NB4 (cell line): ENCODE measurements around the gene GALNT6.
A peak's percentile ranks its signal among the peaks of the same experiment; 100 is the strongest.

Experiments used
- DNase-seq: peaks from one replicate; pipeline ENCODE4 v3.0.0; 2010; ENCODE audit warnings: low read depth
- H3K4me3 ChIP-seq: one replicate; pipeline ENCODE4 v1.5.1; 2011; ENCODE audit warnings: mild to moderate bottlenecking, low read depth, low read length, moderate library complexity
- MAX ChIP-seq: IDR thresholded peaks from 2 replicates; pipeline ENCODE4 v1.6.1; 2011; ENCODE audit warnings: low read depth, low read length
- MYC ChIP-seq: IDR thresholded peaks from 2 replicates; pipeline ENCODE4 v1.6.1; 2011; ENCODE audit warnings: low read depth, low read length
- POLR2A ChIP-seq: IDR thresholded peaks from 2 replicates; pipeline ENCODE4 v1.6.1; 2011; ENCODE audit warnings: mild to moderate bottlenecking; ENCODE audit not compliant: insufficient read length; ENCODE audit errors: extremely low read depth
- TF ChIP-seq, protein P1 (sequence below): IDR thresholded peaks from one replicate; pipeline ENCODE4 v1.5.1; 2012; ENCODE audit warnings: low read depth, low read length

GALNT6 gene

GRCh38 chr12:51323966-51324895, 67.0 kb downstream of the GALNT6 start, which contains the start of gene BIN2:
BIN2 (minus strand) TSS chr12:51324174; CDS start chr12:51324102, 72 bp downstream.
- DNase-seq: peak; percentile 98
- peak within 1 kb of the TSS; percentile 96 for H3K4me3 ChIP-seq

DNA sequence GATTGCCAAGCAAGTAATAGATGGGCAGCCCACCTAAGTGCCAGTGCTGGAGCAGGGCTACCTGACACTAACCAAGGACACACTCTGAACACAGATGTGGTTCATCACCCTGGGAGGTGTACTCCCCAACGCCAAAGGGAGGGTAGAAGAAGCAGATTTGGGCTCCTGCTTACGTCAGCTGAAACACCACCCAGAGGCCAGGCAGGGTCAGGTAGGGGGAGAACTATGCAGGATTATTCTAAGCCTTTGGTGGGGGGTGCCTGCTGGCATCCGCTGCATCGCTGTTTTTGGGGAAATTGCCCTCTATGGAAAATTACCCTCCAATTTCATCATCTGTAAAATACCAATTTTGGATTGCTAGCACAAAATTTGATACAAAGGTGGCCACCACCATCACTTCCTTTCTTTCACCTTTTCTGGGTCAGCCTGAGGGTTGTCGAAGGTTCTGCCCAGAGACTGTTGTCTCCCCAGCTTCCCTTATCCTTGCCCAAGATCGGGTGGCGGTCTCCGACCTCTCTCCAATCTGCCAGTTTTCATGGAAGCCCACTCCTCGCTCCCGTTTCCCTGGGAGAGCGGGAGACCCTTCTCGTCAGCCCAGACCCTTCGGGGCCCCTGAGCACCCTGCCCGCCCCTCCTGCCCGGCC, 67.8 kb downstream of the GALNT6 start:
- TF ChIP-seq, protein P1, sequence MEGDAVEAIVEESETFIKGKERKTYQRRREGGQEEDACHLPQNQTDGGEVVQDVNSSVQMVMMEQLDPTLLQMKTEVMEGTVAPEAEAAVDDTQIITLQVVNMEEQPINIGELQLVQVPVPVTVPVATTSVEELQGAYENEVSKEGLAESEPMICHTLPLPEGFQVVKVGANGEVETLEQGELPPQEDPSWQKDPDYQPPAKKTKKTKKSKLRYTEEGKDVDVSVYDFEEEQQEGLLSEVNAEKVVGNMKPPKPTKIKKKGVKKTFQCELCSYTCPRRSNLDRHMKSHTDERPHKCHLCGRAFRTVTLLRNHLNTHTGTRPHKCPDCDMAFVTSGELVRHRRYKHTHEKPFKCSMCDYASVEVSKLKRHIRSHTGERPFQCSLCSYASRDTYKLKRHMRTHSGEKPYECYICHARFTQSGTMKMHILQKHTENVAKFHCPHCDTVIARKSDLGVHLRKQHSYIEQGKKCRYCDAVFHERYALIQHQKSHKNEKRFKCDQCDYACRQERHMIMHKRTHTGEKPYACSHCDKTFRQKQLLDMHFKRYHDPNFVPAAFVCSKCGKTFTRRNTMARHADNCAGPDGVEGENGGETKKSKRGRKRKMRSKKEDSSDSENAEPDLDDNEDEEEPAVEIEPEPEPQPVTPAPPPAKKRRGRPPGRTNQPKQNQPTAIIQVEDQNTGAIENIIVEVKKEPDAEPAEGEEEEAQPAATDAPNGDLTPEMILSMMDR: no peak
- TF ChIP-seq MYC (no peak), MAX (no peak), POLR2A (no peak)
- DNase-seq: peak; percentile 74
- peak overlapping the region; percentile 96 for H3K4me3 ChIP-seq

More at GRCh38 chr12:51323966-51324895, 67.0 kb downstream of the GALNT6 start, which contains the start of gene BIN2:
- peak; percentile 76 for TF ChIP-seq MYC
- TF ChIP-seq, protein P1: no peak
- TF ChIP-seq MAX: peak; percentile 79
- TF ChIP-seq POLR2A: peak; percentile 76

- peak overlapping the region; percentile 96 for H3K4me3 ChIP-seq
- DNase-seq: peak; percentile 54
- TF ChIP-seq MAX (no peak), POLR2A (no peak), MYC (no peak)
- TF ChIP-seq, protein P1: no peak
Observed at GRCh38 chr12:51322452-51322851, 68.8 kb downstream of the GALNT6 start.

DNA sequence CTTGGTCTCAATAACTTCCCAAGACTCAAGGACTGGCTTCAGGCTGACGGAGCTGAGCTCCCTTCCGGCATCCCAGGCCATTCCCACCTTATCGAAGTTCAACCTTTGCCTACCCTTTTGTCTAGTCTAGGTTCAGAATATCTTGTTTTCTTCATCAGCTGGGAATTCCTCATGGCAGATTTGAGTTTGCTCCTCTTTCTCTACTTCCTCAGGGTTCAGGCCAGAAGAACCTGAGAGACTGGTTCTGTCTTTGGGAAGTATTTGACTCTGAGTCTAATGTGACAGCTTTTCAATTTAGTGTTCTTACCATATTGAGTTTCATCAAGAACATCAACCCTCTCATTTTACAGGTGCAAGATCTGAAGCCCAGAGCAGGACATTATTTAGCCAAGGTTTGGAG, 69.3 kb downstream of the GALNT6 start:
- TF ChIP-seq, protein P1: no peak
- TF ChIP-seq MYC: no peak
- no peak for TF ChIP-seq MAX
- no peak for TF ChIP-seq POLR2A
- peak overlapping the region; percentile 96 for H3K4me3 ChIP-seq
- no peak for DNase-seq

GRCh38 chr12:51320695-51321320, 70.4 kb downstream of the GALNT6 start:
- DNase-seq: peak; percentile 81
- TF ChIP-seq MAX (no peak), MYC (no peak), POLR2A (no peak)
- TF ChIP-seq, protein P1: no peak
- peak overlapping the region; percentile 58 for H3K4me3 ChIP-seq
